ENCODE results near the gene ARHGAP29. TPM values are rescaled to one million over a fixed set of nuclear protein-coding genes. Genes with fewer than 3 reads are reported as not detected.
A peak's percentile ranks its signal among the peaks of the same experiment; 100 is the strongest.

ARHGAP29 gene
- total RNA-seq, 6 experiments from 2014 or later, result 36.9 to 60.3 (median 52.9) TPM

GRCh38 chr1:94260635-94261387 lies 23.4 kb upstream of the ARHGAP29 start:
- Mint-ChIP-seq H3K36me3 (ENCODE audit: low read depth) (peaks cover 8% of the 10 kb centered on the region; the same call in 1 of the 2 replicates), H3K27ac (no peak overlapping the region), H3K27me3 (ENCODE audit: insufficient read depth) (no peaks in the 10 kb centered on the region), H3K4me3 (no peak overlapping the region), H3K4me1 (ENCODE audit: low read depth) (peaks cover 62% of the 10 kb centered on the region), H3K9me3 (no peaks in the 10 kb centered on the region)
- no peak for DNase-seq
- TF ChIP-seq, protein P1, sequence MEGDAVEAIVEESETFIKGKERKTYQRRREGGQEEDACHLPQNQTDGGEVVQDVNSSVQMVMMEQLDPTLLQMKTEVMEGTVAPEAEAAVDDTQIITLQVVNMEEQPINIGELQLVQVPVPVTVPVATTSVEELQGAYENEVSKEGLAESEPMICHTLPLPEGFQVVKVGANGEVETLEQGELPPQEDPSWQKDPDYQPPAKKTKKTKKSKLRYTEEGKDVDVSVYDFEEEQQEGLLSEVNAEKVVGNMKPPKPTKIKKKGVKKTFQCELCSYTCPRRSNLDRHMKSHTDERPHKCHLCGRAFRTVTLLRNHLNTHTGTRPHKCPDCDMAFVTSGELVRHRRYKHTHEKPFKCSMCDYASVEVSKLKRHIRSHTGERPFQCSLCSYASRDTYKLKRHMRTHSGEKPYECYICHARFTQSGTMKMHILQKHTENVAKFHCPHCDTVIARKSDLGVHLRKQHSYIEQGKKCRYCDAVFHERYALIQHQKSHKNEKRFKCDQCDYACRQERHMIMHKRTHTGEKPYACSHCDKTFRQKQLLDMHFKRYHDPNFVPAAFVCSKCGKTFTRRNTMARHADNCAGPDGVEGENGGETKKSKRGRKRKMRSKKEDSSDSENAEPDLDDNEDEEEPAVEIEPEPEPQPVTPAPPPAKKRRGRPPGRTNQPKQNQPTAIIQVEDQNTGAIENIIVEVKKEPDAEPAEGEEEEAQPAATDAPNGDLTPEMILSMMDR (IDR thresholded peaks at IDR 0.05), result no peak

DNA sequence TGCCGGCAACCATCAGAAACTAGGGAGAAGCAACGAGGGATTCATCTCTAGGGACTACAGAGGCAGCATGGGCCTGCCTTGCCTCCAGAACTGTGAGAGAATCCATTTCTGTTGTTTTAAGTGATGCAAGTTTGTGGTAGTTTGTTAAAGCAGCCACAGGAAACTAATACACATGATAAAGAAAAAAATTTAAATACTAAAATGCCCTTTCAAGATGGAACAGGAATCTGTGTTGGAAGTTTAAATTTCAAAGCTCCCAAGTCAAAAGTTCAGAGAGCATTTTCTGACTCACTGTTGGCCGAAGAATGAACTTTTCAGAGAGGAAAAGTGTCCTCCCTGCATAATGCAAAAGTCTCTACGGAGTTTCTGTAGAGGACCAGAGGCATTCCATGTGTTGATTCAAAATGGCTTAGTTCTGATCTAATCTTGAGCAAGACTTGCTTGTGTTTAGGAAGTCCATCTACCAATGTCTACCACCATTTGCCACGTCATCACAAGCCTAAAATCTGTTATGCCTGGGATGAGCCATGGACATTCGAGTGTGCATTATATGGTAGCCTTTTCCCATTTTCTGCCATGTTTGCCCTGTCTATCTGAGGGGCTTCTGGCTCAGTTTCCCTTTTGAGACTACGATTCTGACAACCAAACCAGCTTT lies 22.4 kb upstream of the ARHGAP29 start:
- H3K4me1 Mint-ChIP-seq (ENCODE audit: low read depth), result peaks cover 62% of the 10 kb centered on the region
- peak overlapping the region; percentile 9; the same call in 1 of the 2 replicates for H3K4me3 Mint-ChIP-seq
- H3K9me3 Mint-ChIP-seq, result no peaks in the 10 kb centered on the region
- peak overlapping the region; percentile 85 for H3K27ac Mint-ChIP-seq
- H3K27me3 Mint-ChIP-seq (ENCODE audit: insufficient read depth), result no peaks in the 10 kb centered on the region
- DNase-seq, result no peak
- TF ChIP-seq, protein P1 (IDR thresholded peaks at IDR 0.05), result no peak
- peaks cover 6% of the 10 kb centered on the region; the same call in 1 of the 2 replicates for H3K36me3 Mint-ChIP-seq (ENCODE audit: low read depth)

DNA sequence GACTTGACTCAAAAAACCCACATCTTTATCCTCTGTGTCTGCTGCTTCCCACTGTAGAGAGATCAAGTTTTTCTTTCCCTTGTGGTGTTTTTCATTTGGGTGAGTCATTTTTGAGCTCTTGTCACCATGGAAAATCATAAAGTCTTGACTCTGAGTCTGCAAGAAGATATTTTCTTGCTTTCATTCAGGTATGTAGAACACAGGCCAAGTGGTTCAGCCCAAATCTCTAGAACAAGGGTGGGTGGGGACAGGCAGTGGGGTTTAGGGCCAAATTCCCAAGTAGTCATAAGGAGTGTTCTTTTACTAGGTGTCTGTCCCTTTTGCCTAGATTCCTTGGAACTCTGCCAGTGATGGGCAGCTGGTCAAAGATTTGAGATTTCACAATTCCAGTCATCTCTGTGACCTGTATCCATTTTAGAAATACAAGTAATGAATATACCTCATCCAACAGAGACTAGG lies 21.5 kb upstream of the ARHGAP29 start:
- TF ChIP-seq, protein P1 (IDR thresholded peaks at IDR 0.05), result no peak
- H3K4me3 Mint-ChIP-seq, result peak overlapping the region; percentile 10; the same call in 1 of the 2 replicates
- DNase-seq, result peak; percentile 92
- peak overlapping the region; percentile 85 for H3K27ac Mint-ChIP-seq
- no peaks in the 10 kb centered on the region for H3K36me3 Mint-ChIP-seq (ENCODE audit: low read depth)
- no peaks in the 10 kb centered on the region for H3K27me3 Mint-ChIP-seq (ENCODE audit: insufficient read depth)
- H3K4me1 Mint-ChIP-seq (ENCODE audit: low read depth), result peaks cover 63% of the 10 kb centered on the region
- no peaks in the 10 kb centered on the region for H3K9me3 Mint-ChIP-seq

- H3K9me3 Mint-ChIP-seq, result no peaks in the 10 kb centered on the region
- H3K27ac Mint-ChIP-seq, result no peak overlapping the region
- H3K4me3 Mint-ChIP-seq, result no peak overlapping the region
- no peaks in the 10 kb centered on the region for H3K36me3 Mint-ChIP-seq (ENCODE audit: low read depth)
- H3K27me3 Mint-ChIP-seq (ENCODE audit: insufficient read depth), result no peaks in the 10 kb centered on the region
- TF ChIP-seq, protein P1 (IDR thresholded peaks at IDR 0.05), result no peak
- peaks cover 64% of the 10 kb centered on the region for H3K4me1 Mint-ChIP-seq (ENCODE audit: low read depth)
- no peak for DNase-seq
Measured at GRCh38 chr1:94257444-94257843, 20.1 kb upstream of the ARHGAP29 start.

GRCh38 chr1:94255476-94255875 lies 18.1 kb upstream of the ARHGAP29 start:
- Mint-ChIP-seq H3K36me3 (ENCODE audit: low read depth) (no peaks in the 10 kb centered on the region), H3K4me1 (ENCODE audit: low read depth) (peaks cover 57% of the 10 kb centered on the region), H3K9me3 (no peaks in the 10 kb centered on the region), H3K27ac (no peak overlapping the region), H3K27me3 (ENCODE audit: insufficient read depth) (peaks cover 1% of the 10 kb centered on the region; the same call in 1 of the 2 replicates), H3K4me3 (no peak overlapping the region; the same call in 1 of the 2 replicates)
- DNase-seq, result no peak
- TF ChIP-seq, protein P1 (IDR thresholded peaks at IDR 0.05), result no peak
